HG03064 (cell line): ENCODE results near the gene TACC3.

ENCODE experiments used
- ATAC-seq: cut with Tn5 transposase; IDR thresholded peaks from one replicate; pipeline ENCODE4 v1.9.1; 2021; ENCODE audit warnings: low read depth; ENCODE audit not compliant: unreplicated experiment

The TACC3 gene

DNA sequence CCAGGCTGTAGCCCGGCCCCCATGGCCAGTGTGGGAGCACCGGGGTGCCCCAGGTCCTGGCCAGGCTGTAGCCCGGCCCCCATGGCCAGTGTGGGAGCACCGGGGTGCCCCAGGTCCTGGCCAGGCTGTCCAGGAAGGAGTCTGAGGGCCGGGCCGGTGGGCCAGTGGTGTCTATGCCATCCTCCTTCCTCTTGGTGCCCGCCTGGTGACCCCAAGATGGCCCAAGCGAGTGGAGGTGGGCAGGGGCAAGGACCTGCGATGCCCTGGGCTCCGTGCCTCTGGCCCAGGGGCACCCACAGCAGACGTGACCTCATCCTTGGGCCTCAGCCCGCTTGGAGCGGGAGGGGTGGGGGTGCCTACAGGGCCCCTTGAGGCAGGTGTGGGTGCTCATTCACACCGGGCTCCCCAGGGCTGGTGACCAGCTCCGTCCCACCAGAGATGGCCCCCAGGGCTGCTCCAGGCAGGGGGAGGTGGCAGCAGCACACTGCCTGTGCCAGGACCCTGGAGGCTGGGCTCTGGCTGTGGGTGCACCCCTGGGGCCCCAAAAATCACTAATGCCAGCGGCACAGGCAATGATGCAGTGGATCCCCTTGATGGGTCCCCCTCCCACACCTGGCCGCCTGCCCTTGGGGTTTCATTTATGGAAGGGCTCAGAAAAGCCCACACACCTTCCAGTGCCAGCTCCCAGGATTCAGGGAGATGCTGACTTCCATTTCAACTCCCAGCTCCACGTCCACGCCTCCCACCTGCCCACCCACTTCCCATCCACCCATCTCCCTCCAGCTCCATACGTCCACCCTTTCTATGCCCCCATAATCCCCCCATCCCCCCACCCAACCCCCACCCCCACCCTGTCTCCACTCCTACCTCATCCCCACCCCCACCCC, 35.8 kb downstream of the TACC3 start:
- no peak for ATAC-seq

- ATAC-seq = no peak
These were observed 36.5 kb downstream of the TACC3 start for GRCh38 chr4:1757836-1758235.

DNA sequence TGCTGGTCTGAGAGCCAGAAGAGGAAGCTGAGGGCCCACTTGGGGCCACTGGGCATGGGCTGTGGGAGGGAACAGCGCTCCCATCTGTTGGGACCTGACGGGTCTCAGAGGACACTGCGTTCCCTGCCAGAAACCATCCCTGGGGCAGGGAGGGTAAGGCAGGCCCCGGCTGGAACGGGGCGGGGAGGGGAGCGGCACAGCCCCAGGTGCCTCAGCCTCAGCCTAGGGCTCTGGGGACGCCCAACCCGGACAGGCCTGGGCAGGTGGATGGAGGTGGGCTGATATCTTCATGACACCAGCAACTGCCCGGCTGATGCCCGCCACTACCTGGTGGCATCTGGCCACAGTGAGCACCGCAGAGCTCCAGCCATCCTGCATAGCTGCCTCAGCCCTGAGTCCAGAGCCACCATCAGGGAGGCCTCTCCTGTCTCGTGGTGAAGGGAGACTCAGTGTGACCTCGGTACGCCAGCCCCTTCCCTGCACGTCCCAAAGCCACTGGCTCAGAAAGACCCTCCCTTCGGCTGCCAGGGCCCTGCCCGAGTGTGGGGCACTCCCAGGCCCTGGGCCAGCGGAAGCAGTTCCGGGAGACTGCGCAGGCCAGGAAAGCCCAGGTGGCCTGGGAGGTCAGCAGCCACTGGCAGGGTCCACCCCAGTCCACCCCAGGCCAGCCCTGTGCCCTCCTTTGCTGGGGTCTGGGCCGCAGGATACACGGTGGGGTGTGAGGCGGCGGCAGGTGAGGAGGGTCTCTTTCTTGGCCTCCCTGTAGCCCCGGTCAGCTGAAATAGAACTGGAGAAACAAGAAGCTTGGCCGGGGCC, 37.2 kb downstream of the TACC3 start:
- no peak for ATAC-seq

GRCh38 chr4:1759170-1759817, 38.0 kb downstream of the TACC3 start:
- no peak for ATAC-seq

DNA sequence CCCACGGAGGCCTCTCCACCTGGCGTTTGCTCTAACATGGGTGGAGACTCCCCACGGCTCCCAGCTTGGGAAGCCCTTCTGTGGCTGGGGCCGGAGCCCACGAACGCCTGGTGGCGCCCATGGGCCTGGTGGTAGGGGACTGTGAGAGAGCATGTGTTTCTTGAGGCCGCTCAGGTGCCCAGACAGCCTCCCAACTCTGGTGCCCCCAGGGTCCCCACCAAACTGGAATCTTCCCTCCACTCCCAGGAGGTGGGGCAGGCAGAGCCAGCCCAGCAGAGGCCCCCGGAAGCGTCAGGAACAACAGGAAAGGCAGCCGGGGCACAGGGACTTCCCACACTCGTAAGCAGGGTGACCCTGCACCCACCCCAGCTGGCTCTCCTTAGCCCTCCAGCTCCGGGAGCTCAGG, 38.5 kb downstream of the TACC3 start:
- ATAC-seq = no peak

DNA sequence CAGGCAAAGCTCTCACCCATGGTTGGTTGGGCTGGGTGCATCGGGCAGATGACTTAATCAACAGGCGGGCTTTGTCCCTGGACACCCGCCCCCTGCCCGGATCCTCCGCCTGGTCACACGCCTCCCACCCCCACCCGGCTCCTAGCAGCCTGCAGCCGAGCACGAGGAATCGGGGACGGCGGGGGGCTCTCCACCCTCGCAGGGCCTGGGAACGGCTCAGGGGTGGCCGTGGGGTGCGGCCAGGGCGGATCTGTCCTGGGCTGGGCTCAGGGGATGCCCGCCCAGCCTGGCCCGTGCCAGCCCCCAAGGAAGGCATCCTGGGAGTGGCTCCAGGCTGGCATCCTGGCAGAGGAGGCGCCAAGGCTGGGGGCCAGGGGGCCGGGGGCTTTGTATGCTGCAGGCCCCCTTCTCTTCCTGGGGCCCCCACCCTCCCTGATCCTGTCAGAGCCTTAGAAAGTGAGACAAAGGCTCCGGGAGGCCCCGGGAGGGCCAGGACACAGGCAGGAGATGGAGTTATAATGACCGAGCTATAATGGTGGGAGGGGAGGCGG, 39.3 kb downstream of the TACC3 start:
- no peak for ATAC-seq

- no peak for ATAC-seq
These were observed 39.9 kb downstream of the TACC3 start for GRCh38 chr4:1761130-1761689.

DNA sequence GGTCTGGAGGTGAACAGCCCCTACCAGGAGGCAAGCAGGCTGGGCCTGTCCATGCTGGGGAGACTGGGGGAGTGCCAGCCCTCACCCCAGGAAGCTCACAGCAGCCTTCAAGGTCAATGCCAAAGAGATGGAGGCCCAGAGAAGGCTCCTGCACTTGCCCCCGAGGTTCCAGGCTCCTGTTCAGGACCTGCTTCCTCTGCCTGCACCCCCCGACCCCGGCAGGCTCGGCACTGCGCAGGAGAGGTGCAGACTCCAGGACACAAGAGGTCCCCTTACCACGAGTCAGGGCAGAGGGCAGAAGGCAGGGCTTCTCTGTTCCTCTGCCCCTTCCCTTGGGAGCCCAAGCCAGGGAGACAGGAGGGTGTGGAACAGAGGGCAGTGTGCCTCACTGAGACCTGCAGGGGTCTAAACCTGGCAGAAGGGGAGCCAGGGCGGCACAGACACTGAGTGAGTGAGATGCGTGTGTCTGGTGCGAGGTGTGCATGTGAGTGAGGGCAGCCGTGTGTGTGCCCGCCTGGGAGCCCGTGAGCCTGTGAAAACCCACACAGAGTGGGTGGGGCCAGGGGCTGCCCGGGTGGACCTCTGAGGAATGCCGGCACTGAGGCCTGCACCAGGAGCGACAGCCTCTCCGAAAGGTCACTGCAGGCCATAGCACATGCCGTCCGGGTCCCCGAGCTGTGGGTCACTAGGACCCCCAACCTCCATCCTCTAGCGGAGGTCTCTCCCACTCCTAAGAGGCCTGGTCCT, 41.1 kb downstream of the TACC3 start:
- no peak for ATAC-seq

DNA sequence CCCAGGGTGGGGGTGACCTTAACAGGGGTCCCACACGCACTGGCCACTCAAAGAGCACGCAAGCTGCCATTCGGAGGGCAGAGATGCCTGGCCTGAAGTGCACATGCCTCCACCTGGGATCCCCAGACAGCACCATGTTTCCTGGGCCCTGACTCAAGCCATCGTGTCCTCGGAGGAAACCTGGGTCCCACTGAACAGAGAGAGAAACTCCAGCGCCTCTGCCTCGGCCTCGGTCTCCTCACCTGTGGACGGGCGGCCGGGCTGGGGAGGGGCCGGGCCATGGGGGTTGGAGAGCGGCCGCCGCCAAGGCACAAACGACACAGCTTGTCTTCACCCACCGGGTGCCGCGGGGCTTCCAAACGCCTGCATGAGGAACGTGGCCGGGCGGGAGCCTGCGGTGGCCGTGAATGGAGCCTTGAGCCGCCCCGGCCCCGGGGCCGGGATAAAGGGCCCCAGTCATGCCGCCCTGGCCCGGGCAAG, 41.8 kb downstream of the TACC3 start:
- ATAC-seq = no peak

GRCh38 chr4:1763550-1764080, 42.3 kb downstream of the TACC3 start:
- no peak for ATAC-seq

GRCh38 chr4:1764670-1765069, 43.3 kb downstream of the TACC3 start:
- no peak for ATAC-seq

GRCh38 chr4:1765409-1766072, 44.2 kb downstream of the TACC3 start:
- no peak for ATAC-seq

DNA sequence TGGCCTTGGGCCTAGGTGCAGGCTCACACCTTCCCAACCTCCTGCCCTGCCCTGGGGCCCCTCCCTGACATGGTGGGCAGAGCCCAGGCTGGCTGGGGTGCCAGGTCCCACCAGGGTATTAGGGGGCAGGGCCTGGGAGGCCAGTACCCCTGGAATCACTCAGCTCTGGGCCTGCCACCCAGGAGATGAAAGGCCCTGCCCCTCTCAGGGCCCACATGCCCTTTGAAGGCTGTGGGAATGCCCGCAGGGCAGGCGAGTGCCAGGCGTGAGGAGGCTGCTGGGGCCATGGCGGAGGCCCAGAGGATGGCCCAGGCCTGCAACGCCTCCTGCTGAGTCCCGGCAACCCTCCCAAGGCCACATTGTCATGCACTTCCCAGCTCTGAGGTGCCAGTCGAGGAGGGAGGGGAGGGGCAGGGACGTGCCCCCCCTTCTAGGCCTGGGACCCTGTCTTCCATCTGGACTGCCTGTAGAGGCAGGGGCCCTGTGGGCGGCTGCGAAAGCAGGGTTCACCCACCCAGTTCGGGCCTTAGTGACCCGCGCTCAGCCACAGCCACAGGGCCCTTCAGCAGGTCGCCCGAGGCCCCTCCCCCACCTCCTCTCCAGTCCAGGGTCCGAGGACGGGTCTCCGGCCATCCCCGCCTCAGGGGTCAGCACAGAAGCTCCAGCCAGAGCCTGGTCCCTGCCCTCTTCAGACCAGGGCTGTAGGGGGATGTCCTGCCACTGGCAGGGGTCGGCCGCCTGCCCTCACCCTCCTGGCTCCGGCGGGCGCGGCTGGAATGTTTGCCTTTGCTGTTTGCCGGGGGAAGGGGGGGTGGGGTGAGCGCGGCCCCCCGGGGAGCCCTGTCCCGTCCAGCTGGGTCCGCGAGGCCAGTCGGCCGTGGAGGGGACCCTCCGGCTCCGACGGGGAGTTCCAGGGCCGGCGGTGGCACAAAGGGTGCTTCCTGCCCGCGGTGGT, 45.1 kb downstream of the TACC3 start:
- no peak for ATAC-seq

DNA sequence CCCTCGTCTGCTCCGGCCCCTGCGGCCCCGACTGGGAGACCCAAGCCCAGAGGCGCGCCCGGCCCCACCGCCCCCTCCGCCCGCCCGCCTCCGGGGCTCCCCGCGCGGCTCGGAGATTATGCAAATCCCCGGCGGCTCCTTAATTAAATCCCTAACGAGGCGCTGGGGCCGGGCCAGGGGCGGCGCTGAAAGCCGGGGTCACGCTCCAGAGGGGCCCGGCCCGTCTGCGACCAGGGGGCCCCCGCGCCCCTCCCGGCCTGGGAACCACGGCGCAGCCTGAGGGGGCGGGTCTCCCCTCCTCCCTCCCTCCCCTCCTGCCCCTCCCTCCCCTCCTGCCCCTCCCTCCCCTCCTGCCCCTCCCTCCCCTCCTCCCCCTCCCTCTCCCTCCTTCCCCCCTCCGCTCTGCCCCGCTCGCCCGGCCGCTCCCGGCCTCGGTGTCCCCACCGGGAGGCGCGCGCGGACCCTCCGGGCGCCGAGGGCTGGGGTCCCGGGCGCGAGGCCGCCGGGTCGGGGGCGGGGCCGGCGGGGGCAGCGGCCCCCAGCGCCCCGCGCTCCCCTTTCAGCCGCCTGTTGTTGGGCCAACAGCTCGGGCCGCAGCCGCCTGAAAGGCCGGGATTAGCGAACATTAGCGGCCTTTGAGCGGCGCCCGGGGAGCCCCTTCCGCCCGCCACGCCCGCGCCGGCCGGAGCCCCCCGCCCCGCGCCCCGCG, 45.9 kb downstream of the TACC3 start:
- no peak for ATAC-seq

GRCh38 chr4:1767770-1768366, 46.5 kb downstream of the TACC3 start:
- ATAC-seq = no peak

DNA sequence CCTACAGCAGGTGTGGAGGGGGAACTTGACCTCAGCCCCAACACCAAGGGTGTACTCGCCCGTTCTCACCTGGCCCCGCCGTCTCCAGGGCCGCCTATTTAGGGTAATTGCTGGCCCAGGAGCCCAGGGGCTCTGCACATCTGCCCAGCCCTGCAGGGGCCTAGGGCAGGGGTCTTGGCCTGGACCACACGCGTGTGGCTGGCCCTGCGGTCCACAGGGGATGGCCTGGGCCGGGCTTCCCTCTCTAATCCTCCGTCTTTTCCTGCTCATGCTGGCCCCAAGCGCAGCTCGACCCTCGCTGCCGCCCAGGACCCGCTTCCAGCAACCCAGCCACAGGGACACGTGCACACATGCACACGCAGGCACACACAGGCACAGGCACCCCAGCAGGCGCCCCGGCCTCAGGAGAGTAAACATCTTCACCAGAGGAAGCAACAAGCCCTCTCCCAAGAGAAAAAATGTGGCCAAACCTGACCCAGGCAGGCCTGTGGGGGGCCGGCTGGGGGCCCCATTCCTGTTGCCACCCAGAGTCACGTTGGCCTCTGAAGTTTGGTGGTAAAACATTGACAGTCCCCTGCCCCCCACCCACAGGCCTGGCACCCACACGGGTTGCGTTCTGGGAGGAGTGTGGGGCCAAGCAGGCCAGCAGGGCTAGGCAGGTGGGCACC, 47.2 kb downstream of the TACC3 start:
- no peak for ATAC-seq
